Upper lobe of left lung (tissue), 6 donors: ENCODE data around the gene IGFBP3. TPM values are rescaled to one million over a fixed set of nuclear protein-coding genes. Genes with fewer than 3 reads are reported as not detected.
A peak's percentile ranks its signal among the peaks of the same experiment; 100 is the strongest.

Experiments
- ATAC-seq, 2 donors: fragments of 200-7000 bp; cut with Tn5 transposase; one replicate each; pipeline ENCODE4 v1.9.1; 2022; ENCODE audit warnings: mild to moderate bottlenecking in 2 of 2, moderate library complexity in 2 of 2; ENCODE audit not compliant: low FRiP score in 2 of 2
- DNase-seq, 2 donors: peaks; one replicate each; pipeline ENCODE4 v3.0.0-alpha.2; 2019 to 2020
- H3K27ac ChIP-seq, 4 donors: fragments of 200-600 bp; sonication (generic); one replicate each; pipeline ENCODE4 v1.5.1; 2016 to 2019
- H3K27me3 ChIP-seq, 4 donors: fragments of 200-600 bp; sonication (generic); one replicate each; pipeline ENCODE4 v1.5.1; 2017 to 2019
- H3K36me3 ChIP-seq, 4 donors: fragments of 200-600 bp; sonication (generic); one replicate each; pipeline ENCODE4 v1.5.1; 2016 to 2019
- H3K4me1 ChIP-seq, 4 donors: fragments of 200-600 bp; sonication (generic); one replicate each; pipeline ENCODE4 v1.5.1; 2018 to 2019
- H3K4me3 ChIP-seq, 4 donors: fragments of 200-600 bp; sonication (generic); one replicate each; pipeline ENCODE4 v1.5.1; 2017 to 2019; ENCODE audit warnings: mild to moderate bottlenecking in 2 of 4, moderate library complexity in 1 of 4
- H3K9me3 ChIP-seq, 4 donors: fragments of 200-600 bp; sonication (generic); one replicate each; pipeline ENCODE4 v1.5.1; 2018 to 2019
- CTCF ChIP-seq, 6 experiments: fragments of 450-650 bp in 4 of 6; fragments of 200-600 bp in 2 of 6; sonication (generic) in 2 of 6; IDR thresholded peaks; one replicate each; pipeline ENCODE4 v1.5.1; 2016 to 2019; ENCODE audit warnings: antibody characterized with exemption in 6 of 6
- EP300 ChIP-seq, 4 donors: sonication (generic); formaldehyde crosslinking; IDR thresholded peaks; one replicate each; pipeline ENCODE4 v1.5.1; 2017; ENCODE audit warnings: antibody characterized with exemption in 4 of 4, control low read depth in 2 of 4
- POLR2A ChIP-seq, 4 donors: fragments of 450-650 bp; IDR thresholded peaks; one replicate each; pipeline ENCODE4 v1.5.1; 2016 to 2017; ENCODE audit warnings: antibody characterized with exemption in 4 of 4, mild to moderate bottlenecking in 2 of 4
- POLR2AphosphoS5 ChIP-seq, 2 donors: sonication (generic); formaldehyde crosslinking; IDR thresholded peaks; one replicate each; pipeline ENCODE4 v1.5.1; 2017; ENCODE audit warnings: antibody characterized with exemption in 2 of 2
- WGBS, 2 donors: methylation state at CpG; one replicate each; pipeline ENCODE4 v1.1.5; 2017 to 2018; 5-methylcytosine and 5-hydroxymethylcytosine counted together
- total RNA-seq, 6 donors: library from RNA; depleted of rRNA in 4 of 6; stranded (reverse); fragments of >200 nt in 4 of 6; gene quantifications; one replicate each; pipeline versions ENCODE4 v1.1.0 to v1.2.1, GENCODE V29; 2016 to 2021
- donor health status: DM: no; HTN: no; CAD: no; lungs with moderate emphysema.
- donor health status: DM: no; HTN: yes; CAD: no; lungs with severe emphysema.

The IGFBP3 gene
- total RNA-seq, 6 donors from 2014 or later: 21.5 to 107 (median 40.1) TPM

- DNase-seq (no peak), ATAC-seq (no peak)
- Histone ChIP-seq H3K9me3 (no peaks in the 10 kb centered on the region), H3K4me3 (no peak overlapping the region), H3K36me3 (no peaks in the 10 kb centered on the region), H3K27me3 (no peaks in the 10 kb centered on the region), H3K27ac (no peak overlapping the region), H3K4me1 (no peaks in the 10 kb centered on the region)
- WGBS, 2 donors: 92 to 96% methylated on average over 2 of the region's 2 CpGs
- TF ChIP-seq POLR2AphosphoS5 (IDR thresholded peaks at IDR 0.05) (no peak), EP300 (IDR thresholded peaks at IDR 0.05) (no peak), POLR2A (IDR thresholded peaks at IDR 0.05) (no peak), CTCF (IDR thresholded peaks at IDR 0.05) (no peak)
These were observed 16.8 kb upstream of the IGFBP3 start for GRCh38 chr7:45937862-45938261.

- H3K4me1 ChIP-seq: no peaks in the 10 kb centered on the region
- peak in 1 of 2 donors; percentile 46 for ATAC-seq
- H3K27ac ChIP-seq: no peak overlapping the region
- 20 to 48% methylated on average over 2 to 6 of the region's 6 CpGs for WGBS, 2 donors
- TF ChIP-seq POLR2A (IDR thresholded peaks at IDR 0.05) (no peak), POLR2AphosphoS5 (IDR thresholded peaks at IDR 0.05) (no peak), CTCF (IDR thresholded peaks at IDR 0.05) (no peak), EP300 (IDR thresholded peaks at IDR 0.05) (no peak)
- no peak overlapping the region for H3K4me3 ChIP-seq
- no peaks in the 10 kb centered on the region for H3K36me3 ChIP-seq
- no peak for DNase-seq
- H3K27me3 ChIP-seq: no peaks in the 10 kb centered on the region
- H3K9me3 ChIP-seq: no peaks in the 10 kb centered on the region
These were observed 16.2 kb upstream of the IGFBP3 start for GRCh38 chr7:45937301-45937700.

GRCh38 chr7:45930967-45931366, 9.9 kb upstream of the IGFBP3 start:
- Histone ChIP-seq H3K4me3 (no peak overlapping the region), H3K27ac (no peak overlapping the region), H3K27me3 (no peaks in the 10 kb centered on the region), H3K9me3 (no peaks in the 10 kb centered on the region), H3K4me1 (no peaks in the 10 kb centered on the region), H3K36me3 (no peaks in the 10 kb centered on the region)
- ATAC-seq (no peak), DNase-seq (no peak)
- TF ChIP-seq POLR2AphosphoS5 (IDR thresholded peaks at IDR 0.05): no peak
- TF ChIP-seq CTCF (IDR thresholded peaks at IDR 0.05): no peak
- TF ChIP-seq POLR2A (IDR thresholded peaks at IDR 0.05): no peak
- no peak for TF ChIP-seq EP300 (IDR thresholded peaks at IDR 0.05)

- no peak for TF ChIP-seq POLR2A (IDR thresholded peaks at IDR 0.05)
- no peak for TF ChIP-seq EP300 (IDR thresholded peaks at IDR 0.05)
- TF ChIP-seq POLR2AphosphoS5 (IDR thresholded peaks at IDR 0.05): no peak
- TF ChIP-seq CTCF (IDR thresholded peaks at IDR 0.05): no peak
- no peaks in the 10 kb centered on the region for H3K27me3 ChIP-seq
- no peaks in the 10 kb centered on the region for H3K36me3 ChIP-seq
- H3K4me3 ChIP-seq: no peak overlapping the region
- ATAC-seq (no peak), DNase-seq (no peak)
- no peak overlapping the region for H3K27ac ChIP-seq
- no peaks in the 10 kb centered on the region for H3K9me3 ChIP-seq
- 83 to 88% methylated on average over 3 of the region's 3 CpGs for WGBS, 2 donors
- peaks cover 4 to 9% (median 4%) of the 10 kb centered on the region in 4 donors for H3K4me1 ChIP-seq
These were observed 6.6 kb upstream of the IGFBP3 start for GRCh38 chr7:45927721-45928120.

GRCh38 chr7:45924283-45924682, 3.2 kb upstream of the IGFBP3 start:
- ATAC-seq (no peak), DNase-seq (no peak)
- no peaks in the 10 kb centered on the region for H3K36me3 ChIP-seq
- no peaks in the 10 kb centered on the region for H3K9me3 ChIP-seq
- H3K27ac ChIP-seq: no peak overlapping the region
- H3K27me3 ChIP-seq: peaks cover 0 to 18% (median 7%) of the 10 kb centered on the region in 4 donors
- no peak overlapping the region for H3K4me3 ChIP-seq
- TF ChIP-seq CTCF (IDR thresholded peaks at IDR 0.05) (no peak), POLR2A (IDR thresholded peaks at IDR 0.05) (no peak), POLR2AphosphoS5 (IDR thresholded peaks at IDR 0.05) (no peak), EP300 (IDR thresholded peaks at IDR 0.05) (no peak)
- peaks cover 27 to 43% (median 30%) of the 10 kb centered on the region in 4 donors for H3K4me1 ChIP-seq
- 71 to 74% methylated on average over 5 of the region's 5 CpGs for WGBS, 2 donors
